HCT116 (cell line): ENCODE data around the gene C9orf152. TPM values are rescaled to one million over a fixed set of nuclear protein-coding genes. Genes with fewer than 3 reads are reported as not detected.

Source experiments
- ATAC-seq: fragments of 200-7000 bp; cut with Tn5 transposase; 2 replicates; pipeline ENCODE4 v1.9.1; 2020; ENCODE audit warnings: mild to moderate bottlenecking, moderate library complexity
- BruUV-seq: library from RNA; stranded (reverse); fragments of 400-500 nt; replicated peaks from 2 replicates; lab custom pipeline; 2021; lab: Mats Ljungman, UMichigan
- CTCF ChIA-PET: fragments of 300-600 bp; sonication (Branson Sonifier 250); formaldehyde crosslinking; loops from one replicate; lab custom pipeline; 2021; ENCODE audit warnings: antibody characterized with exemption; lab: Charles Lee
- POLR2A ChIA-PET: fragments of 300-600, 350-600 bp; sonication (Branson Sonifier 250); formaldehyde crosslinking; loops from one replicate; lab custom pipeline; 2021; ENCODE audit warnings: antibody characterized with exemption; lab: Charles Lee
- RAD21 ChIA-PET, 2 experiments: fragments of 300-600 bp; sonication (Branson Sonifier 250); formaldehyde crosslinking; loops; one replicate each; lab custom pipeline; 2023; ENCODE audit warnings: low total read pairs in 2 of 2; ENCODE audit not compliant: uncharacterized antibody in 2 of 2, unreplicated experiment in 2 of 2, low non-redundant PET in 1 of 2; lab: Charles Lee
- DNase-seq: peaks from one replicate; pipeline ENCODE4 v3.0.0-alpha.2; 2010; ENCODE audit warnings: low read depth, low spot score
- H2AFZ ChIP-seq: fragments of 200-600 bp; shearing (Covaris generic), sonication (generic); 2 replicates; pipeline ENCODE4 v1.6.1; 2017; ENCODE audit warnings: low read depth, mixed run types, mixed read lengths, antibody characterized with exemption, low read length; ENCODE audit not compliant: poor library complexity, severe bottlenecking
- H3K27ac ChIP-seq: 2 replicates; pipeline ENCODE4 v1.5.1; 2012; ENCODE audit warnings: low read depth, low read length
- H3K27me3 ChIP-seq: fragments of 200-600 bp; sonication (generic); 2 replicates; pipeline ENCODE4 v1.6.1; 2016; ENCODE audit warnings: mixed run types, low read length, mixed read lengths; ENCODE audit not compliant: insufficient read depth
- H3K36me3 ChIP-seq, 2 experiments: fragments of 200-500 bp in 1 of 2; fragments of 200-600 bp in 1 of 2; sonication (Bioruptor generic) in 1 of 2; sonication (generic) in 1 of 2; 2 replicates each; pipeline versions ENCODE4 v1.5.1 to v1.6.1; 2014 to 2016; ENCODE audit warnings: low read length in 2 of 2, inconsistent platforms in 1 of 2, mixed read lengths in 1 of 2, mixed run types in 1 of 2; ENCODE audit not compliant: insufficient read depth in 2 of 2, control insufficient read depth in 1 of 2
- H3K4me1 ChIP-seq, 2 experiments: fragments of 200-600 bp in 1 of 2; sonication (generic) in 1 of 2; 2 replicates each; pipeline versions ENCODE4 v1.5.1 to v1.6.1; 2012 to 2017; ENCODE audit warnings: low read length in 2 of 2, inconsistent platforms in 1 of 2, mild to moderate bottlenecking in 1 of 2, mixed read lengths in 1 of 2, mixed run types in 1 of 2, moderate library complexity in 1 of 2; ENCODE audit not compliant: insufficient read depth in 2 of 2, control insufficient read depth in 1 of 2
- H3K4me2 ChIP-seq: fragments of 200-600 bp; sonication (generic); 2 replicates; pipeline ENCODE4 v1.6.1; 2017; ENCODE audit warnings: mixed run types, low read length, mixed read lengths
- H3K4me3 ChIP-seq, 2 experiments: fragments of 200-600 bp in 1 of 2; sonication (generic) in 1 of 2; replicated peaks in 1 of 2; 2 replicates each; pipeline ENCODE4 v1.5.1; 2011 to 2016; ENCODE audit warnings: low read length in 2 of 2, control low read depth in 1 of 2, low read depth in 1 of 2, mild to moderate bottlenecking in 1 of 2, mixed read lengths in 1 of 2, mixed run types in 1 of 2
- H3K79me2 ChIP-seq: fragments of 200-600 bp; sonication (generic); 2 replicates; pipeline ENCODE4 v1.6.1; 2017; ENCODE audit warnings: mild to moderate bottlenecking, mixed run types, low read length, moderate library complexity, mixed read lengths; ENCODE audit not compliant: insufficient read depth
- H3K9ac ChIP-seq: fragments of 200-600 bp; sonication (generic); 2 replicates; pipeline ENCODE4 v1.6.1; 2016; ENCODE audit warnings: low read length, mixed read lengths
- H3K9me2 ChIP-seq: fragments of 200-600 bp; sonication (generic), shearing (Covaris generic); 2 replicates; pipeline ENCODE4 v1.6.1; 2017; ENCODE audit warnings: mixed run types, mild to moderate bottlenecking, moderate library complexity; ENCODE audit not compliant: insufficient read depth
- H3K9me3 ChIP-seq, 2 experiments: fragments of 200-500 bp in 1 of 2; fragments of 200-600 bp in 1 of 2; sonication (Bioruptor generic) in 1 of 2; sonication (generic) in 1 of 2; 2 replicates each; pipeline ENCODE4 v1.6.1; 2014 to 2017; ENCODE audit warnings: low read length in 2 of 2, mixed read lengths in 2 of 2, inconsistent platforms in 1 of 2, low read depth in 1 of 2, mild to moderate bottlenecking in 1 of 2, mixed run types in 1 of 2, moderate library complexity in 1 of 2; ENCODE audit not compliant: control insufficient read depth in 1 of 2, insufficient read depth in 1 of 2
- H4K20me1 ChIP-seq: fragments of 200-600 bp; sonication (generic), shearing (Covaris generic); 2 replicates; pipeline ENCODE4 v1.6.1; 2017; ENCODE audit warnings: mixed run types, mild to moderate bottlenecking, moderate library complexity; ENCODE audit not compliant: insufficient read depth
- CBX3 ChIP-seq: IDR thresholded peaks from 2 replicates; pipeline ENCODE4 v1.6.1; 2012; ENCODE audit warnings: low read depth
- CTCF ChIP-seq, 3 experiments: fragments of 200-600 bp in 1 of 3; sonication (generic) in 1 of 3; IDR thresholded peaks in 2 of 3; conservative IDR thresholded peaks in 1 of 3; 2 replicates each; pipeline ENCODE4 v1.5.1; 2012 to 2017; ENCODE audit warnings: low read depth in 2 of 3, low read length in 2 of 3, antibody characterized with exemption in 1 of 3, borderline replicate concordance in 1 of 3, control low read depth in 1 of 3, mild to moderate bottlenecking in 1 of 3, mixed read lengths in 1 of 3, mixed run types in 1 of 3, moderate library complexity in 1 of 3; ENCODE audit not compliant: insufficient read depth in 1 of 3
- EGR1 ChIP-seq: IDR thresholded peaks from 2 replicates; pipeline ENCODE4 v1.6.1; 2012; ENCODE audit warnings: low read depth
- ELF1 ChIP-seq: IDR thresholded peaks from 2 replicates; pipeline ENCODE4 v1.6.1; 2012; ENCODE audit warnings: low read depth, borderline replicate concordance
- EZH2 ChIP-seq: fragments of 200-600 bp; sonication (generic); IDR thresholded peaks from 2 replicates; pipeline ENCODE4 v1.6.1; 2017; ENCODE audit warnings: antibody characterized with exemption, mixed run types
- FOSL1 ChIP-seq: IDR thresholded peaks from 2 replicates; pipeline ENCODE4 v1.6.1; 2012; ENCODE audit warnings: low read depth
- MAX ChIP-seq: IDR thresholded peaks from 2 replicates; pipeline ENCODE4 v1.6.1; 2012
- RAD21 ChIP-seq: IDR thresholded peaks from 2 replicates; pipeline ENCODE4 v1.6.1; 2012; ENCODE audit warnings: low read depth, mild to moderate bottlenecking
- SRF ChIP-seq: IDR thresholded peaks from 2 replicates; pipeline ENCODE4 v1.6.1; 2012; ENCODE audit warnings: low read depth
- ZFX ChIP-seq: fragments of 450-650 bp; IDR thresholded peaks from 2 replicates; pipeline ENCODE4 v1.6.1; 2017
- intact Hi-C: fragments of 100-400 bp; cut with micrococcal nuclease; formaldehyde crosslinking; loops from 2 replicates; pipeline ENCODE4 v1.10.0; 2022
- total RNA-seq: library from RNA; stranded (reverse); gene quantifications from one replicate; pipeline ENCODE4 v1.2.1, GENCODE V29; 2021; ENCODE audit not compliant: unreplicated experiment

Gene C9orf152
- total RNA-seq, 1 experiment from 2014 or later = not detected

- no peak for TF ChIP-seq FOSL1
- no peak for TF ChIP-seq RAD21
- TF ChIP-seq ZFX = no peak
- TF ChIP-seq, all 23 proteins: peak for 0
Measured at GRCh38 chr9:110161940-110162339, 46.0 kb downstream of the C9orf152 start (continued).

GRCh38 chr9:110160685-110161084 is 47.3 kb downstream of the C9orf152 start:
- no peaks in the 10 kb centered on the region for H3K27me3 ChIP-seq
- ATAC-seq (no peak), DNase-seq (no peak)
- H2AFZ ChIP-seq = no peak overlapping the region
- H3K4me1 ChIP-seq = no peaks in the 10 kb centered on the region
- H3K79me2 ChIP-seq = peaks cover 33% of the 10 kb centered on the region
- H3K9ac ChIP-seq = no peak overlapping the region
- H3K4me2 ChIP-seq = no peak overlapping the region
- H3K27ac ChIP-seq = no peak overlapping the region
- BruUV-seq = no TSS peak
- no peaks in the 10 kb centered on the region for H4K20me1 ChIP-seq
- H3K9me2 ChIP-seq = no peaks in the 10 kb centered on the region
- no peaks in the 10 kb centered on the region for H3K36me3 ChIP-seq
- no peak for TF ChIP-seq SRF
- no peak for TF ChIP-seq ELF1
- no peak for TF ChIP-seq CBX3
- no peak for TF ChIP-seq RAD21
- no peak for TF ChIP-seq MAX
- TF ChIP-seq EZH2 = no peak
- no peak for TF ChIP-seq EGR1
- no peak for TF ChIP-seq CTCF (IDR thresholded peaks at IDR 0.05 in 2 of 3, conservative IDR thresholded peaks at IDR 0.05 in 1 of 3; ENCODE audit: borderline replicate concordance in 1 of 3, insufficient read depth in 1 of 3, low read depth in 2 of 3, low read length in 2 of 3)
- intact Hi-C loops = no loop called here
- no peak overlapping the region for H3K4me3 ChIP-seq
- CTCF ChIA-PET = no interaction called here
- RAD21 ChIA-PET = no interaction called here
- POLR2A ChIA-PET = no interaction called here
- H3K9me3 ChIP-seq = no peaks in the 10 kb centered on the region
